SK-N-SH treated with all-trans-retinoic acid at 6 μM for 48 hours (cell line): ENCODE measurements around the gene KCTD12.

Experiments used
- ATAC-seq: fragments of 200-7000 bp; cut with Tn5 transposase; 3 replicates; pipeline ENCODE4 v1.9.1; 2020; ENCODE audit warnings: mild to moderate bottlenecking, moderate library complexity
- ARNTL ChIP-seq: fragments of 450-650 bp; formaldehyde crosslinking; IDR thresholded peaks from 2 replicates; pipeline ENCODE4 v1.5.0; 2020; ENCODE audit warnings: low read depth, mild to moderate bottlenecking, moderate library complexity, borderline replicate concordance
- BACH2 ChIP-seq: fragments of 250-450 bp; sonication (Bioruptor Pico); IDR thresholded peaks from 2 replicates; pipeline ENCODE4 v1.9.0; 2021; ENCODE audit warnings: mild to moderate bottlenecking, borderline replicate concordance
- CSDC2 ChIP-seq: fragments of 250-450 bp; sonication (Bioruptor Pico); IDR thresholded peaks from 2 replicates; pipeline ENCODE4 v1.5.0; 2020; ENCODE audit warnings: mild to moderate bottlenecking, moderate library complexity
- ESRRG ChIP-seq: fragments of 250-450 bp; sonication (Bioruptor Pico); IDR thresholded peaks from 2 replicates; pipeline ENCODE4 v1.6.1; 2021; ENCODE audit warnings: mild to moderate bottlenecking
- GLIS3 ChIP-seq: fragments of 250-450 bp; sonication (Bioruptor Pico); IDR thresholded peaks from 2 replicates; pipeline ENCODE4 v1.5.0; 2020; ENCODE audit warnings: mild to moderate bottlenecking, moderate library complexity
- OSR1 ChIP-seq: fragments of 250-450 bp; sonication (Bioruptor Pico); IDR thresholded peaks from 2 replicates; pipeline ENCODE4 v1.8.0; 2022; ENCODE audit warnings: moderate library complexity, mild to moderate bottlenecking, inconsistent platforms
- PPARA ChIP-seq: fragments of 250-450 bp; sonication (Bioruptor Pico); IDR thresholded peaks from 2 replicates; pipeline ENCODE4 v1.5.0; 2020; ENCODE audit warnings: mild to moderate bottlenecking, borderline replicate concordance
- RARB ChIP-seq: fragments of 250-450 bp; sonication (Bioruptor Pico); IDR thresholded peaks from 2 replicates; pipeline ENCODE4 v1.8.0; 2021; ENCODE audit warnings: mild to moderate bottlenecking, moderate library complexity
- SNAI2 ChIP-seq: fragments of 250-450 bp; sonication (Bioruptor Pico); IDR thresholded peaks from 2 replicates; pipeline ENCODE4 v1.5.0; 2020; ENCODE audit warnings: mild to moderate bottlenecking, moderate library complexity
- TCF4 ChIP-seq: fragments of 250-450 bp; sonication (Bioruptor Pico); IDR thresholded peaks from 2 replicates; pipeline ENCODE4 v1.8.0; 2021; ENCODE audit warnings: mild to moderate bottlenecking, moderate library complexity, borderline replicate concordance
- TOX ChIP-seq: fragments of 250-450 bp; sonication (Bioruptor Pico); IDR thresholded peaks from 2 replicates; pipeline ENCODE4 v1.8.0; 2021; ENCODE audit warnings: mild to moderate bottlenecking, moderate library complexity, borderline replicate concordance
- ZC3H10 ChIP-seq: fragments of 250-450 bp; sonication (Bioruptor Pico); IDR thresholded peaks from 2 replicates; pipeline ENCODE4 v1.5.1; 2021; ENCODE audit warnings: mild to moderate bottlenecking, moderate library complexity
- ZFP3 ChIP-seq: fragments of 250-450 bp; sonication (Bioruptor Pico); IDR thresholded peaks from 2 replicates; pipeline ENCODE4 v1.5.0; 2020; ENCODE audit warnings: mild to moderate bottlenecking, moderate library complexity
- ZNF565 ChIP-seq: fragments of 450-650 bp; formaldehyde crosslinking; conservative IDR thresholded peaks from 2 replicates; pipeline ENCODE4 v1.5.0; 2020; ENCODE audit warnings: low read depth, mild to moderate bottlenecking, moderate library complexity
- ZNF8 ChIP-seq: fragments of 450-650 bp; formaldehyde crosslinking; IDR thresholded peaks from 2 replicates; pipeline ENCODE4 v1.5.0; 2020; ENCODE audit warnings: mild to moderate bottlenecking, moderate library complexity
- TF ChIP-seq, protein P1 (sequence below): fragments of 250-450 bp; sonication (Bioruptor Pico); IDR thresholded peaks from 2 replicates; pipeline ENCODE4 v1.5.0; 2020; ENCODE audit warnings: mild to moderate bottlenecking, moderate library complexity
- TF ChIP-seq, protein P2 (sequence below): fragments of 250-450 bp; sonication (Bioruptor Pico); IDR thresholded peaks from 2 replicates; pipeline ENCODE4 v1.5.1; 2021; ENCODE audit warnings: mild to moderate bottlenecking, moderate library complexity
- TF ChIP-seq, protein P3 (sequence below): fragments of 250-450 bp; sonication (Bioruptor Pico); IDR thresholded peaks from 2 replicates; pipeline ENCODE4 v1.5.1; 2020; ENCODE audit warnings: low read depth, mild to moderate bottlenecking, moderate library complexity
- TF ChIP-seq, protein P4 (sequence below): fragments of 250-450 bp; sonication (Bioruptor Pico); IDR thresholded peaks from 2 replicates; pipeline ENCODE4 v1.8.0; 2020; ENCODE audit warnings: mild to moderate bottlenecking, moderate library complexity, borderline replicate concordance

The KCTD12 gene

DNA sequence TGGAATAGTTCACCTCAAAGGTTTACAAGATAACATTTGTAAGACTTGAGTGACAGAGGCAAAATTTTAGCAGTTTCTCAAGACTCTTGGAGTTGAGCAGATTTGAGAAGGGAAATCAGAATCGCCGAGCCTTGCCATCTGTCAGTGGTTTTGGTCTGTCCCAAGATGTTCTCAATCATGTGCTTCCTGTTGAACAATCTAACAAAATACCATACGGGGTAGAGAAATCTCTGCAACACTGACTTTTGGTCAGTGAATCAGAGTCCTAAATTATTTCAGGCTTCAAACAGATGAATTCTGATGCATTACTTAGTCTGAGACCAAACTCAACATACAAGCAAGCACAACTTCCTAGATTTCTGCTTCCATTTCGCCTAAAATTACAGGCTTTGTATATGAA, 3.8 kb downstream of the KCTD12 start (continued):
- TF ChIP-seq, protein P1, sequence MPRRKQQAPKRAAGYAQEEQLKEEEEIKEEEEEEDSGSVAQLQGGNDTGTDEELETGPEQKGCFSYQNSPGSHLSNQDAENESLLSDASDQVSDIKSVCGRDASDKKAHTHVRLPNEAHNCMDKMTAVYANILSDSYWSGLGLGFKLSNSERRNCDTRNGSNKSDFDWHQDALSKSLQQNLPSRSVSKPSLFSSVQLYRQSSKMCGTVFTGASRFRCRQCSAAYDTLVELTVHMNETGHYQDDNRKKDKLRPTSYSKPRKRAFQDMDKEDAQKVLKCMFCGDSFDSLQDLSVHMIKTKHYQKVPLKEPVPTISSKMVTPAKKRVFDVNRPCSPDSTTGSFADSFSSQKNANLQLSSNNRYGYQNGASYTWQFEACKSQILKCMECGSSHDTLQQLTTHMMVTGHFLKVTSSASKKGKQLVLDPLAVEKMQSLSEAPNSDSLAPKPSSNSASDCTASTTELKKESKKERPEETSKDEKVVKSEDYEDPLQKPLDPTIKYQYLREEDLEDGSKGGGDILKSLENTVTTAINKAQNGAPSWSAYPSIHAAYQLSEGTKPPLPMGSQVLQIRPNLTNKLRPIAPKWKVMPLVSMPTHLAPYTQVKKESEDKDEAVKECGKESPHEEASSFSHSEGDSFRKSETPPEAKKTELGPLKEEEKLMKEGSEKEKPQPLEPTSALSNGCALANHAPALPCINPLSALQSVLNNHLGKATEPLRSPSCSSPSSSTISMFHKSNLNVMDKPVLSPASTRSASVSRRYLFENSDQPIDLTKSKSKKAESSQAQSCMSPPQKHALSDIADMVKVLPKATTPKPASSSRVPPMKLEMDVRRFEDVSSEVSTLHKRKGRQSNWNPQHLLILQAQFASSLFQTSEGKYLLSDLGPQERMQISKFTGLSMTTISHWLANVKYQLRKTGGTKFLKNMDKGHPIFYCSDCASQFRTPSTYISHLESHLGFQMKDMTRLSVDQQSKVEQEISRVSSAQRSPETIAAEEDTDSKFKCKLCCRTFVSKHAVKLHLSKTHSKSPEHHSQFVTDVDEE (CRISPR knock-in tag) = no peak
- TF ChIP-seq ARNTL (CRISPR knock-in tag) (no peak), CSDC2 (CRISPR knock-in tag) (no peak), ZNF8 (CRISPR knock-in tag) (no peak), PPARA (CRISPR knock-in tag) (no peak), RARB (CRISPR knock-in tag) (no peak)
- TF ChIP-seq, protein P2, sequence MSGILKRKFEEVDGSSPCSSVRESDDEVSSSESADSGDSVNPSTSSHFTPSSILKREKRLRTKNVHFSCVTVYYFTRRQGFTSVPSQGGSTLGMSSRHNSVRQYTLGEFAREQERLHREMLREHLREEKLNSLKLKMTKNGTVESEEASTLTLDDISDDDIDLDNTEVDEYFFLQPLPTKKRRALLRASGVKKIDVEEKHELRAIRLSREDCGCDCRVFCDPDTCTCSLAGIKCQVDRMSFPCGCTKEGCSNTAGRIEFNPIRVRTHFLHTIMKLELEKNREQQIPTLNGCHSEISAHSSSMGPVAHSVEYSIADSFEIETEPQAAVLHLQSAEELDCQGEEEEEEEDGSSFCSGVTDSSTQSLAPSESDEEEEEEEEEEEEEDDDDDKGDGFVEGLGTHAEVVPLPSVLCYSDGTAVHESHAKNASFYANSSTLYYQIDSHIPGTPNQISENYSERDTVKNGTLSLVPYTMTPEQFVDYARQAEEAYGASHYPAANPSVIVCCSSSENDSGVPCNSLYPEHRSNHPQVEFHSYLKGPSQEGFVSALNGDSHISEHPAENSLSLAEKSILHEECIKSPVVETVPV (CRISPR knock-in tag) = no peak

DNA sequence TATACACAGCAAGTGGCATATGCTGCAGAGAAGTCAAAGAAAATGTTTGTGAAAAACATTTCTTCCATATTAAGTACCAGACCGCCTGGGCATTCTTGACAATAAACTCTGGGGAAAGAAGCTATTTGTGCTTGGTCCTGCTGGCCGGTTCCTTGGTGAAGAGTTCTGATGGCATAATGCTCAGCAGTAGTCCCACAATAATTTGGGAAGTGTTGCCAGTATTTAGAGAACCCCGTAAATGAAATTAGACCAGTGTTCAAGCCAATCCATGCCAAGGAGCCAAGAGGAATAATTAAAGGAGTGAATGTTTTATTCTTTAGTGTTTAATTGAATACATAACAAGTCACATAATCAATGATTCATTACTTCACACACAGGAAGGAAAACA, 6.3 kb downstream of the KCTD12 start:
- peak; percentile 61; the same call in 2 of the 3 replicates for ATAC-seq
- TF ChIP-seq GLIS3 (CRISPR knock-in tag) (no peak), TCF4 (CRISPR knock-in tag) (no peak), BACH2 (CRISPR knock-in tag) (no peak), ZC3H10 (CRISPR knock-in tag) (no peak)
- TF ChIP-seq, protein P3, sequence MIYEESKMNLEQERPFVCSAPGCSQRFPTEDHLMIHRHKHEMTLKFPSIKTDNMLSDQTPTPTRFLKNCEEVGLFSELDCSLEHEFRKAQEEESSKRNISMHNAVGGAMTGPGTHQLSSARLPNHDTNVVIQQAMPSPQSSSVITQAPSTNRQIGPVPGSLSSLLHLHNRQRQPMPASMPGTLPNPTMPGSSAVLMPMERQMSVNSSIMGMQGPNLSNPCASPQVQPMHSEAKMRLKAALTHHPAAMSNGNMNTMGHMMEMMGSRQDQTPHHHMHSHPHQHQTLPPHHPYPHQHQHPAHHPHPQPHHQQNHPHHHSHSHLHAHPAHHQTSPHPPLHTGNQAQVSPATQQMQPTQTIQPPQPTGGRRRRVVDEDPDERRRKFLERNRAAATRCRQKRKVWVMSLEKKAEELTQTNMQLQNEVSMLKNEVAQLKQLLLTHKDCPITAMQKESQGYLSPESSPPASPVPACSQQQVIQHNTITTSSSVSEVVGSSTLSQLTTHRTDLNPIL (CRISPR knock-in tag) = no peak

DNA sequence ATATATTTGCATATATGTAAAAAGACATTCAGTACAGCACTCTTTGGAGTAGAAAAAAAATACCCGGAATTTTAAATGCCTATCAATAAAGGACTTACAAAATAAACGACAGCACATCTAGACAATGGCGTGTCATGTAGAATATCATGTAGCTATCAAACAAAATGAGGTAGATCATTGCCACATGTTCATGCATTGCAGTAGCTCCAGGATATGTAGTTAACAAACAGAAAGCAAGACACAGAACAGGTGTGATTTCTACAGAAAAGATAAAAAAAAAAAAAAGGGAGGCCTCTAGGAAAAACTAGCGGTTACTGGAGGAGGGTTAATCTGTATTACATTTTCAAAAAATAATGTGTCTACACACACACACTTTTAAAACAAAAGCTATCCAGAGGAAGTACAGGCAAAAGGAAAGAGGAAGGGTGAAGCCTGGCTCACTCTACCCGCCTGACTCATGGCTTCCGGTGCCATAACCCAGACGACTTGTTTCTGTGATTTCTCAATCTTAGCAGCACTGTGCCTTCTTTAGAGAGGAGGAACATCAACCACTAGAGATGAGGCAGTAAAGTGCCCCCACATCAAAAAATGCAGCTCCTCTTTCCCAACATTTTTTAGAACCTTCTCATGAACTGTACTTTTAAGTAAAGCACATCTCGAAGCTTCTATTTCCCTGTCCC, 6.9 kb downstream of the KCTD12 start:
- peak; percentile 93 for ATAC-seq
- no peak for TF ChIP-seq OSR1 (CRISPR knock-in tag)
- TF ChIP-seq CSDC2 (CRISPR knock-in tag) = no peak
- no peak for TF ChIP-seq SNAI2
- TF ChIP-seq, protein P3 (CRISPR knock-in tag) = no peak
- TF ChIP-seq ZNF8 (CRISPR knock-in tag) = no peak
- TF ChIP-seq ARNTL (CRISPR knock-in tag) = no peak
- TF ChIP-seq, protein P2 (CRISPR knock-in tag) = no peak
- no peak for TF ChIP-seq TOX (CRISPR knock-in tag)
- no peak for TF ChIP-seq ZNF565 (CRISPR knock-in tag)
- no peak for TF ChIP-seq ZFP3 (CRISPR knock-in tag)
- no peak for TF ChIP-seq TCF4 (CRISPR knock-in tag)
- no peak for TF ChIP-seq ESRRG (CRISPR knock-in tag)
- TF ChIP-seq ZC3H10 (CRISPR knock-in tag) = no peak
- TF ChIP-seq, protein P4, sequence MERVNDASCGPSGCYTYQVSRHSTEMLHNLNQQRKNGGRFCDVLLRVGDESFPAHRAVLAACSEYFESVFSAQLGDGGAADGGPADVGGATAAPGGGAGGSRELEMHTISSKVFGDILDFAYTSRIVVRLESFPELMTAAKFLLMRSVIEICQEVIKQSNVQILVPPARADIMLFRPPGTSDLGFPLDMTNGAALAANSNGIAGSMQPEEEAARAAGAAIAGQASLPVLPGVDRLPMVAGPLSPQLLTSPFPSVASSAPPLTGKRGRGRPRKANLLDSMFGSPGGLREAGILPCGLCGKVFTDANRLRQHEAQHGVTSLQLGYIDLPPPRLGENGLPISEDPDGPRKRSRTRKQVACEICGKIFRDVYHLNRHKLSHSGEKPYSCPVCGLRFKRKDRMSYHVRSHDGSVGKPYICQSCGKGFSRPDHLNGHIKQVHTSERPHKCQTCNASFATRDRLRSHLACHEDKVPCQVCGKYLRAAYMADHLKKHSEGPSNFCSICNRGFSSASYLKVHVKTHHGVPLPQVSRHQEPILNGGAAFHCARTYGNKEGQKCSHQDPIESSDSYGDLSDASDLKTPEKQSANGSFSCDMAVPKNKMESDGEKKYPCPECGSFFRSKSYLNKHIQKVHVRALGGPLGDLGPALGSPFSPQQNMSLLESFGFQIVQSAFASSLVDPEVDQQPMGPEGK (CRISPR knock-in tag) = no peak
- TF ChIP-seq RARB (CRISPR knock-in tag) = no peak
